Thyroid gland (tissue), 4 donors: ENCODE results near the gene HIGD2B. TPM values are rescaled to one million over a fixed set of nuclear protein-coding genes. Genes with fewer than 3 reads are reported as not detected.
A peak's percentile ranks its signal among the peaks of the same experiment; 100 is the strongest.
"Not testable (repeated sequence)": the region's sequence is repeated elsewhere in the genome, so short reads cannot be mapped to it uniquely, and the experiment has no call there.

ENCODE experiments used
- DNase-seq, 2 donors: peaks; one replicate each; pipeline ENCODE4 v3.0.0-alpha.2; 2019
- H3K27ac ChIP-seq, 3 donors: fragments of 200-600 bp; sonication (generic); 1 replicate in 2 of 3; 2 replicates in 1 of 3; pipeline ENCODE4 v1.5.1; 2016 to 2019; ENCODE audit warnings: mild to moderate bottlenecking in 1 of 3, moderate library complexity in 1 of 3
- H3K27me3 ChIP-seq: fragments of 200-600 bp; sonication (generic); one replicate; pipeline ENCODE4 v1.5.1; 2019
- H3K36me3 ChIP-seq, 2 donors: fragments of 200-600 bp; sonication (generic); one replicate each; pipeline ENCODE4 v1.5.1; 2016 to 2019
- H3K4me1 ChIP-seq, 2 donors: fragments of 200-600 bp; sonication (generic); one replicate each; pipeline ENCODE4 v1.5.1; 2017 to 2019
- H3K4me3 ChIP-seq, 3 donors: fragments of 200-600 bp; sonication (generic); replicated peaks in 1 of 3; 1 replicate in 2 of 3; 2 replicates in 1 of 3; pipeline ENCODE4 v1.5.1; 2016; ENCODE audit warnings: mild to moderate bottlenecking in 1 of 3
- H3K9me3 ChIP-seq: fragments of 200-600 bp; sonication (generic); one replicate; pipeline ENCODE4 v1.5.1; 2017
- POLR2A ChIP-seq, 2 donors: fragments of 450-650 bp; IDR thresholded peaks; one replicate each; pipeline ENCODE4 v1.6.1; 2017; ENCODE audit warnings: antibody characterized with exemption in 2 of 2, mild to moderate bottlenecking in 2 of 2, moderate library complexity in 1 of 2
- WGBS, 2 donors: methylation state at CpG; one replicate each; pipeline ENCODE4 v1.1.5; 2017; 5-methylcytosine and 5-hydroxymethylcytosine counted together
- intact Hi-C: fragments of 100-400 bp; cut with DNase I; formaldehyde crosslinking; loops from one replicate; pipeline ENCODE4 v1.15.1; 2023
- total RNA-seq, 4 donors: library from RNA; depleted of rRNA; stranded (reverse); fragments of >200 nt; gene quantifications; one replicate each; pipeline ENCODE4 v1.2.3, GENCODE V29; 2016
- TF ChIP-seq, protein P1 (sequence below), 6 experiments: fragments of 200-600 bp in 3 of 6; fragments of 450-650 bp in 3 of 6; sonication (generic) in 3 of 6; IDR thresholded peaks; one replicate each; pipeline ENCODE4 v1.5.1; 2016 to 2019; ENCODE audit warnings: antibody characterized with exemption in 6 of 6, mild to moderate bottlenecking in 2 of 6, inconsistent platforms in 1 of 6, moderate library complexity in 1 of 6

HIGD2B gene
- total RNA-seq, 4 donors from 2014 or later, result 0.33 TPM; not detected in 3

DNA sequence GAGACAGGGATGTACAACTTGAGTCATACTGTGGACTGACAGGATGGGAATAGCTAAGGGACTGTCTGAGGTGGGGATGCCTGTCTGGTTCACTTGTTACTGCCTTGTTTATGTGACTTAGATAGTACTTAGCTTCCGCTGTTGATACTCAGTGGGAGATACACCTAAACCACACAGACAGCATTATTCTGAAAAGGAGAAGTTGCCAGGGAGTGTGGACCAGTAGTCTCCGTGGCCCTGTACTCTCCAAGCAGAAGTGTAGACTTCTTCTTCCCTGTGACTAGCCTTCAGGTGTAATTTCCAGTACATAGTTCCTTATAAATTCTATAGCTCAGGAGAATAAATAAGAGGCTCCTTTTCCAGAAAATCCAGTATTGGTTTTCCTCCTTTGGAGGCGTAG is 5.1 kb downstream of the HIGD2B start:
- Histone ChIP-seq H3K27ac (no peak overlapping the region), H3K27me3 (no peaks in the 10 kb centered on the region), H3K9me3 (no peaks in the 10 kb centered on the region), H3K4me3 (no peak overlapping the region), H3K36me3 (no peaks in the 10 kb centered on the region), H3K4me1 (peaks cover 11 to 12% of the 10 kb centered on the region in 2 donors)
- no peak for DNase-seq
- WGBS, 2 donors, result 54 to 58% methylated on average over 3 of the region's 3 CpGs
- intact Hi-C loops, result no loop called here
- TF ChIP-seq, protein P1, sequence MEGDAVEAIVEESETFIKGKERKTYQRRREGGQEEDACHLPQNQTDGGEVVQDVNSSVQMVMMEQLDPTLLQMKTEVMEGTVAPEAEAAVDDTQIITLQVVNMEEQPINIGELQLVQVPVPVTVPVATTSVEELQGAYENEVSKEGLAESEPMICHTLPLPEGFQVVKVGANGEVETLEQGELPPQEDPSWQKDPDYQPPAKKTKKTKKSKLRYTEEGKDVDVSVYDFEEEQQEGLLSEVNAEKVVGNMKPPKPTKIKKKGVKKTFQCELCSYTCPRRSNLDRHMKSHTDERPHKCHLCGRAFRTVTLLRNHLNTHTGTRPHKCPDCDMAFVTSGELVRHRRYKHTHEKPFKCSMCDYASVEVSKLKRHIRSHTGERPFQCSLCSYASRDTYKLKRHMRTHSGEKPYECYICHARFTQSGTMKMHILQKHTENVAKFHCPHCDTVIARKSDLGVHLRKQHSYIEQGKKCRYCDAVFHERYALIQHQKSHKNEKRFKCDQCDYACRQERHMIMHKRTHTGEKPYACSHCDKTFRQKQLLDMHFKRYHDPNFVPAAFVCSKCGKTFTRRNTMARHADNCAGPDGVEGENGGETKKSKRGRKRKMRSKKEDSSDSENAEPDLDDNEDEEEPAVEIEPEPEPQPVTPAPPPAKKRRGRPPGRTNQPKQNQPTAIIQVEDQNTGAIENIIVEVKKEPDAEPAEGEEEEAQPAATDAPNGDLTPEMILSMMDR (IDR thresholded peaks at IDR 0.05), result no peak
- TF ChIP-seq POLR2A (IDR thresholded peaks at IDR 0.05), result no peak

DNA sequence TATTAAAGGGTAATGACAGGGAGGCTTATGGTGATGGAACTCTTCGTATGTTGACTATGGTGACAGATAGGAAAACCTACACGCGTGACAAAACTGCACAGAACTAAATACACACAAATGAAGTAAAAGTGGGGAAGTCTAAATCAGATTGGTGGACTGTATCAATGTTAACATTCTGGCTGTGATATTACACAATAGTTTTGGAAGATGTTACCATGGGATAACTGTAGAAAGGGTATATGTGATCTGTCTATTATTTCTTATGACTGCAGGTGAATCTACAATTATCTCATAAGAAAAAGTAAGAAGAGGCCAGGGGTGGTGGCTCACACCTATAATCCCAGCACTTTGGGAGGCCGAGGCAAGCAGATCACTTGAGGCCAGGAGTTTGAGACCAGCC is 9.1 kb downstream of the HIGD2B start:
- intact Hi-C loops, result no loop called here
- Histone ChIP-seq H3K36me3 (no peaks in the 10 kb centered on the region), H3K4me1 (peaks cover 8 to 11% of the 10 kb centered on the region in 2 donors), H3K27me3 (no peaks in the 10 kb centered on the region), H3K4me3 (no peak overlapping the region), H3K9me3 (no peaks in the 10 kb centered on the region), H3K27ac (no peak overlapping the region)
- no peak for DNase-seq
- TF ChIP-seq, protein P1 (IDR thresholded peaks at IDR 0.05), result no peak
- no peak for TF ChIP-seq POLR2A (IDR thresholded peaks at IDR 0.05)
- 91 to 92% methylated on average over 4 of the region's 4 CpGs for WGBS, 2 donors

DNA sequence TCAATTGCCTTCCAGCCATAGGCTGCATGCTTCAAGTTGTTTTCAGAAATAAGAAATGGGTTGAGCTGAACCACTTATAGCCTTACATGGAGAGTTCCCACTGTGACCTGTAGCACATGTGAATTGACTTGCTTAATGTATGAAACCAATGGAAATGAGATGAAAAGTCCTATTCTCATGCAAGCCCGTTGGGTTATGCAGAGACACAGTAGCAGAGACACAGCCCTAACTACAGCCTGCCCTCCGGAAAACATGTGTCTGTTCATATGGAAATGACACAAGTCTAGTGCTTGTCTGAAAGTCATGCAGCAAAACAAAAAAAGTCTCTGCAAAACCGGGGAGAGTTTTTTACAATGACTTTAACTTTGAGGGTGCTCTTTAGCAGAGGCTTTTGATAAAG is 14.5 kb downstream of the HIGD2B start:
- intact Hi-C loops, result loop anchor here (5.0 kb wide), 1 partner anchor 69 kb away; no protein-coding TSS in a partner anchor
- Histone ChIP-seq H3K27me3 (no peaks in the 10 kb centered on the region), H3K4me3 (no peak overlapping the region), H3K9me3 (no peaks in the 10 kb centered on the region), H3K4me1 (peaks cover 0 to 4% of the 10 kb centered on the region in 2 donors), H3K27ac (no peak overlapping the region), H3K36me3 (no peaks in the 10 kb centered on the region)
- no peak for DNase-seq
- WGBS, 2 donors, result 38 to 40% methylated on average over 3 of the region's 3 CpGs
- TF ChIP-seq, protein P1 (IDR thresholded peaks at IDR 0.05), result no peak
- TF ChIP-seq POLR2A (IDR thresholded peaks at IDR 0.05), result no peak

DNA sequence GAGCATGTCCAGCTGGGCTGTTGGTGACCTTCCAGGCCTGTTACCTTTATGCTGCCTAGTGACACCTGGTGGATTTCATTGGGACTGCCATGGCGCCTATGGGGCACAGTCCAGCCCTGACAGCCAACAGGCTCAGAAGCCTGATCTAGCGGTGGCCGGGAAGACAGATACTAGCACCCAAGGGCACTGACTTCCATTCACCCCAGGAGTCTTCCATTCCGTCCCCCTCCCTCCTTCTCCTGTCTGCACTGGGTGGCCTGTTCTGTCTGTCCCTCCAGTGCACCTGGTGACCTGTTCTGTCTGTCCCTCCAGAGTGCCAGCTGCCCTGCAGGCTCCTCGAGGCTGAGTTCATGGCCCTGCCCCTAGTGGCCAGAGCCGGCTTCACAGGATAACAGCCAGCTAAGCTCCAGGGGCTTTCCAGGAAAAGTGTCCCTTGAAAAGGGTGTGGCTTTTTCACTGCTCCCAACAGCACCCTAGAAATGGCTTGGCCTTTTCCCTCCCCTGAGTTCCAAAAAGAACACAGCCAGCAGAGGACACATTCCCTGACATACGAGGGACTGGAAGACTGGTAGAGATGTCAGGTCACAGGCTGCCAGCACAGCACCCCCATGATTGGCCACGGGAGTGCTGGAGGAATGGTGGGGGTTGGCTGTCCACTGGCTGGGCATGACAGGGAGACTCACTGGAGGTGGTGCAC is 15.2 kb downstream of the HIGD2B start:
- DNase-seq, result peak; percentile 88 to 90
- not testable (repeated sequence) for H3K4me3 ChIP-seq, H3K9me3 ChIP-seq, H3K36me3 ChIP-seq, H3K4me1 ChIP-seq, H3K27me3 ChIP-seq
- intact Hi-C loops, result loop anchor here (5.0 kb wide), 1 partner anchor 69 kb away; no protein-coding TSS in a partner anchor
- WGBS, 2 donors, result 6 to 13% methylated on average over 5 to 7 of the region's 8 CpGs
- peak overlapping the region in 1 of 3 donors; percentile 67 for H3K27ac ChIP-seq
- TF ChIP-seq, protein P1 (IDR thresholded peaks at IDR 0.05), result peak; percentile 16 to 97 (median 75)

DNA sequence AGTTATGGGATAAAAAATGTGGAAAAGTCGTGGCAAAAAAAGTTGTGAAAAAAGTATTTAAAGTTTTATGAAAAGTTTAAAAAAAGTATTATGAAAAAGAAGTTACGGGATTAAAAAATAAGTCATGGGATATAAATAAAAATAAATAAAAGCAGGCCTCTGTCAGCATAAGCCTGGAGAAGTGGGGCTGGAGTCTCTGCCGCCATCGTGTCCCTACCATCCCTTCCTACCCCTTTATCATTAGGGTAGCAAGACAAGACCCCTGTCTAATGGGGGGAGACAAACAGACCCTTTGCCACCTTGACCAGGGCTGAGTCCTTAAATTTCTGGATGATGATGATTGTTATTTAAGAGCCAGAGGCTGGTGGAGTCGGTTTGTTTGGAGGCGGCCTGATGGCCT is 16.2 kb downstream of the HIGD2B start:
- intact Hi-C loops, result loop anchor here (5.0 kb wide), 1 partner anchor 68 kb away; no protein-coding TSS in a partner anchor
- H3K4me1 ChIP-seq, H3K27me3 ChIP-seq, H3K4me3 ChIP-seq, H3K9me3 ChIP-seq, DNase-seq, H3K27ac ChIP-seq, H3K36me3 ChIP-seq: not testable (repeated sequence)
- 96% methylated on average over 3 of the region's 6 CpGs for WGBS, 2 donors

DNA sequence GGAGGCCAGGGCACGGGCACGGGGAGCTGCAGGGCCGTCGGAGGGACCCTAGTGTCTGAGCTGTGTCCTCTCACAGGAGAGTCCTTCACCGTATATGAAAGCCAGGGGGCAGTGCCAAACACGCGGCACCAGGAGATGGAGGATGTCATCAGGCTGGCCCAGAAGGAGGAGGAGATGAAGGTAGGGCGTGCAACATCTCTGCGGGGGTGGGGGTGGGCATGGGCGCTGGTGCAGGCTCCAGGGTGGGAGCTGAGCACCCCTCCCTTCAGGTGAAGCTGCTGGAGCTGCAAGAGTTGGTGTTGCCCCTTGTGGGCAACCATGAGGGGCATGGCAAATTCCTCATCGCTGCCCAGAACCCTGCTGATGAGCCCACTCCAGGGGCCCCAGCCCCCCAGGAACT is 20.3 kb downstream of the HIGD2B start:
- H3K27me3 ChIP-seq, H3K27ac ChIP-seq, H3K36me3 ChIP-seq, H3K4me1 ChIP-seq, DNase-seq, H3K4me3 ChIP-seq, H3K9me3 ChIP-seq, intact Hi-C loops: not testable (repeated sequence)
- WGBS, 2 donors, result 58 to 93% methylated on average over 3 of the region's 11 CpGs

DNA sequence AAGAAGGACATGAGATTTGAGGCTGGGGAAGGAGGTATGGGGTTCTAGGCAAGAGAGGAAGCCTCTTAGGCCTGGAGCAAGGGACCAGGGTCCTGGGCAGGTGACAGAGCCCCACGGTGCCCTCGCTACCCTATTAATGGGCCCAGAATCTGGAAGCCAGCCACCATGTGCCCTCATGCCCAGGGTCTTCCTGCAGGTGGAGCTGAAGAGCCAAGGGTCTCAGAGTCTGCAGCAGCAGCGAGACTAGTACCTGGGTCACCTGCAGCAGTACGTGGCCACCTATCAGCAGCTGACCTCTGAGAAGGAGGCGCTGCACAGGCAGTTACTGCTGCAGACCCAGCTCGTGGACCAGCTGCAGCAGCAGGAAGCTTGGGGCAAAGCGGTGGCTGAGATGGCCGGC is 22.1 kb downstream of the HIGD2B start:
- WGBS, 2 donors, result no CpG with 5 or more reads among the region's 8 CpGs
- H3K9me3 ChIP-seq, H3K27me3 ChIP-seq, intact Hi-C loops, DNase-seq, H3K4me3 ChIP-seq, H3K27ac ChIP-seq, H3K36me3 ChIP-seq, H3K4me1 ChIP-seq: not testable (repeated sequence)

DNA sequence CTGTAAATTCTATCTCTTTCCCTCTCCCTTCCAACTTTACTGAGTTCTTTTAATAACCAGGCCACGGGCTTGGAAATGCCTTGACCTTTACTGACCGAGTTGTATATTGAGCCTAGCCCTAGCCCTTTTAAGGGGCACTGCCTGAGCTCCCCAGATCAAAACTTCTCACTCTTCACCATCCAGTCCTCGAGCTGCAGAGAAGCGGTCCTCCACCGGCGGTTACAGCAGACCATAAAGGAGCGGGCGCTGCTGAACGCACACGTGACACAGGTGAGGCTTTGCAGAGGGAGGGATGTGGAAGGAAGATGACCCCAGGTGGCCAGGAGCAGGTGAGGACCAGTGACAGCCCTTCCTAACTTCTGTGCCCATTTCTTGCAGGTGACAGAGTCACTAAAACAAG is 24.9 kb downstream of the HIGD2B start:
- 82 to 92% methylated on average over 6 to 10 of the region's 10 CpGs for WGBS, 2 donors
- H3K4me3 ChIP-seq, DNase-seq, intact Hi-C loops, H3K9me3 ChIP-seq, H3K4me1 ChIP-seq, H3K27ac ChIP-seq, H3K27me3 ChIP-seq, H3K36me3 ChIP-seq: not testable (repeated sequence)

DNA sequence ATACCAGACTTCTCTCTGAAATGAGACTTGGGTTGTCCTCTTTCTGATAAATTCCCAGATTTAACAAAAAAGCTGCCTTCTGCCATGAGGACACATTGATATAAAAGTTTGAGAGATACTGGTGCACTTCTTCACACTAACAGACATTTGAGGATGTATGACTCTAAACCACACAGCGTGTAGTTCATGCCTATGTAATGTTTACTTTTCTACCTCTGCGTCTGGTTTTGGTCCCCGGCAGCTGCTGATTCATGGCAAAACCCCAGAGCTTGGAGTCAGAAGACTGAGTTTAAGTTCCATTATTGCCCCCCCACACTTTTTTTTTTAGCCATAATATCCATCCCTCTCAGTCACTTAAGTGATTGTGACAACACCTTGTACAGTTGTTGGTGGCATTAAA is 30.0 kb downstream of the HIGD2B start:
- DNase-seq, H3K27ac ChIP-seq, H3K4me3 ChIP-seq, intact Hi-C loops, H3K27me3 ChIP-seq, H3K9me3 ChIP-seq, H3K4me1 ChIP-seq, H3K36me3 ChIP-seq: not testable (repeated sequence)
- WGBS, 2 donors, result no CpG with 5 or more reads among the region's 3 CpGs
